ENCODE measurements around the gene LRRC8E.

GRCh38 chr19:7912697-7913564 is 24.6 kb downstream of the LRRC8E start:
- TF ChIP-seq POLR2AphosphoS5 (IDR thresholded peaks at IDR 0.05; ENCODE audit: low read depth, low read length), result no peak
- no peak; the same call in 1 of the 2 replicates for TF ChIP-seq POLR2A (IDR thresholded peaks at IDR 0.05; ENCODE audit: low read depth, low read length)
- no peak for TF ChIP-seq TAF1 (IDR thresholded peaks at IDR 0.05; ENCODE audit: low read depth, low read length)
